SK-N-SH (cell line): ENCODE data around the gene CD81. TPM values are rescaled to one million over a fixed set of nuclear protein-coding genes. Genes with fewer than 3 reads are reported as not detected.

Source experiments
- CTCF ChIA-PET: fragments of 300-600, 350-600 bp; formaldehyde crosslinking; extraction: SDS; loops from one replicate; lab custom pipeline; 2021; lab: Yijun Ruan, JAX
- POLR2A ChIA-PET: fragments of 350-600 bp; sonication (Branson Sonifier 250); formaldehyde crosslinking; extraction: SDS; loops from one replicate; lab custom pipeline; 2020; ENCODE audit warnings: antibody characterized with exemption, inconsistent platforms; lab: Yijun Ruan, JAX
- DNase-seq: peaks from one replicate; pipeline ENCODE4 v3.0.0; 2012
- H2AFZ ChIP-seq: fragments of 200-600 bp; sonication (generic); 2 replicates; pipeline ENCODE4 v1.8.1; 2016; ENCODE audit warnings: antibody characterized with exemption, mild to moderate bottlenecking, low read depth
- H3F3A ChIP-seq: fragments of 200-600 bp; sonication (generic); replicated peaks from 2 replicates; pipeline ENCODE3; 2016; ENCODE audit warnings: antibody characterized with exemption, mild to moderate bottlenecking; ENCODE audit not compliant: insufficient read depth
- H3K27ac ChIP-seq, 2 experiments: fragments of 200-500 bp in 1 of 2; fragments of 200-600 bp in 1 of 2; sonication (Bioruptor generic) in 1 of 2; sonication (generic), shearing (Covaris generic) in 1 of 2; 2 replicates each; pipeline versions ENCODE4 v1.5.1 to v1.6.1; 2014 to 2016; ENCODE audit warnings: low read depth in 2 of 2, inconsistent platforms in 1 of 2, low read length in 1 of 2, mild to moderate bottlenecking in 1 of 2, mixed read lengths in 1 of 2
- H3K27me3 ChIP-seq: fragments of 200-600 bp; sonication (generic), shearing (Covaris generic); 2 replicates; pipeline ENCODE4 v1.6.1; 2016; ENCODE audit warnings: mixed run types; ENCODE audit not compliant: insufficient read depth
- H3K36me3 ChIP-seq, 2 experiments: fragments of 200-500 bp in 1 of 2; fragments of 200-600 bp in 1 of 2; sonication (Bioruptor generic) in 1 of 2; sonication (generic) in 1 of 2; replicated peaks in 1 of 2; 2 replicates each; pipeline versions ENCODE3 to v1.5.1; 2014 to 2016; ENCODE audit warnings: low read length in 1 of 2, mild to moderate bottlenecking in 1 of 2; ENCODE audit not compliant: insufficient read depth in 2 of 2, control insufficient read depth in 1 of 2
- H3K4me1 ChIP-seq, 2 experiments: fragments of 200-500 bp in 1 of 2; fragments of 200-600 bp in 1 of 2; sonication (Bioruptor generic) in 1 of 2; sonication (generic), shearing (Covaris generic) in 1 of 2; 2 replicates each; pipeline versions ENCODE4 v1.5.1 to v1.6.1; 2014 to 2016; ENCODE audit warnings: low read depth in 1 of 2, low read length in 1 of 2, mixed run types in 1 of 2; ENCODE audit not compliant: insufficient read depth in 2 of 2, control insufficient read depth in 1 of 2
- H3K4me2 ChIP-seq: fragments of 200-600 bp; sonication (generic), shearing (Covaris generic); 2 replicates; pipeline ENCODE4 v1.6.1; 2017; ENCODE audit warnings: mixed run types
- H3K4me3 ChIP-seq, 2 experiments: fragments of 200-500 bp in 1 of 2; fragments of 200-600 bp in 1 of 2; sonication (Bioruptor generic) in 1 of 2; sonication (generic), shearing (Covaris generic) in 1 of 2; 2 replicates each; pipeline versions ENCODE4 v1.5.1 to v1.8.1; 2014 to 2016; ENCODE audit warnings: low read depth in 2 of 2, inconsistent platforms in 1 of 2, low read length in 1 of 2, mild to moderate bottlenecking in 1 of 2, mixed read lengths in 1 of 2, moderate library complexity in 1 of 2
- H3K79me2 ChIP-seq: fragments of 200-600 bp; sonication (generic); 2 replicates; pipeline ENCODE4 v1.8.1; 2017; ENCODE audit warnings: mild to moderate bottlenecking; ENCODE audit not compliant: insufficient read depth
- H3K9ac ChIP-seq: fragments of 200-600 bp; sonication (generic); 2 replicates; pipeline ENCODE4 v1.6.1; 2017; ENCODE audit warnings: mixed run types
- H3K9me2 ChIP-seq: fragments of 200-600 bp; sonication (generic); 2 replicates; pipeline ENCODE4 v1.6.1; 2017; ENCODE audit warnings: mixed run types
- H3K9me3 ChIP-seq: fragments of 200-600 bp; sonication (generic); 2 replicates; pipeline ENCODE4 v1.6.1; 2017; ENCODE audit warnings: mixed run types, mild to moderate bottlenecking, moderate library complexity
- H4K20me1 ChIP-seq: fragments of 200-600 bp; sonication (generic); 2 replicates; pipeline ENCODE4 v1.6.1; 2017; ENCODE audit warnings: mild to moderate bottlenecking, mixed run types; ENCODE audit not compliant: insufficient read depth
- CTCF ChIP-seq: fragments of 200-600 bp; sonication (generic); IDR thresholded peaks from 2 replicates; pipeline ENCODE4 v1.6.1; 2017; ENCODE audit warnings: antibody characterized with exemption, mild to moderate bottlenecking, moderate library complexity
- FOXM1 ChIP-seq: IDR thresholded peaks from 2 replicates; pipeline ENCODE4 v1.4.0; 2012; ENCODE audit warnings: low read depth, mild to moderate bottlenecking
- GABPA ChIP-seq: IDR thresholded peaks from 2 replicates; pipeline ENCODE4 v1.4.0; 2012; ENCODE audit warnings: low read depth, mild to moderate bottlenecking
- IRF3 ChIP-seq: fragments of 150-350 bp; IDR thresholded peaks from 2 replicates; pipeline ENCODE4 v1.6.1; 2016; ENCODE audit warnings: mild to moderate bottlenecking, low read depth, low read length
- MEF2A ChIP-seq: IDR thresholded peaks from 2 replicates; pipeline ENCODE4 v1.4.0; 2012; ENCODE audit warnings: low read depth, borderline replicate concordance
- MXI1 ChIP-seq: IDR thresholded peaks from 2 replicates; pipeline ENCODE4 v1.6.1; 2012; ENCODE audit warnings: mild to moderate bottlenecking, low read depth, low read length, improper control_type of control experiment
- NFIC ChIP-seq: IDR thresholded peaks from 2 replicates; pipeline ENCODE4 v1.4.0; 2012; ENCODE audit warnings: borderline replicate concordance
- RAD21 ChIP-seq: IDR thresholded peaks from 2 replicates; pipeline ENCODE4 v1.6.1; 2012; ENCODE audit warnings: mild to moderate bottlenecking, low read length
- RCOR1 ChIP-seq: fragments of 150-350 bp; IDR thresholded peaks from 2 replicates; pipeline ENCODE4 v1.6.1; 2017; ENCODE audit warnings: antibody characterized with exemption, low read length
- SIN3A ChIP-seq: IDR thresholded peaks from 2 replicates; pipeline ENCODE4 v1.6.1; 2012; ENCODE audit warnings: low read depth, mild to moderate bottlenecking, low read length, moderate library complexity, borderline replicate concordance
- TAF1 ChIP-seq: IDR thresholded peaks from 2 replicates; pipeline ENCODE4 v1.6.1; 2012; ENCODE audit warnings: low read depth, mild to moderate bottlenecking, low read length, moderate library complexity, borderline replicate concordance
- TEAD4 ChIP-seq: IDR thresholded peaks from 2 replicates; pipeline ENCODE4 v1.4.0; 2012; ENCODE audit warnings: mild to moderate bottlenecking, borderline replicate concordance; ENCODE audit not compliant: insufficient read depth
- USF1 ChIP-seq: IDR thresholded peaks from 2 replicates; pipeline ENCODE4 v1.4.0; 2012; ENCODE audit warnings: low read depth, borderline replicate concordance
- YY1 ChIP-seq: IDR thresholded peaks from 2 replicates; pipeline ENCODE4 v1.4.0; 2012; ENCODE audit warnings: low read depth, mild to moderate bottlenecking
- ZBTB33 ChIP-seq: IDR thresholded peaks from 2 replicates; pipeline ENCODE4 v1.4.0; 2012; ENCODE audit warnings: low read depth, borderline replicate concordance
- WGBS: methylation state at CpG from one replicate; pipeline ENCODE4 v1.1.6; 2017; ENCODE audit warnings: low lambda C conversion rate; 5-methylcytosine and 5-hydroxymethylcytosine counted together
- polyA plus RNA-seq, 3 experiments: library from polyadenylated mRNA; depleted of rRNA; stranded (reverse); fragments of >200 nt; gene quantifications; 2 replicates each; pipeline ENCODE4 v1.2.3, GENCODE V29; 2012

Gene CD81
- polyA plus RNA-seq, 1 of the 3 experiments (the other 2 are of a cell fraction): 517 TPM

GRCh38 chr11:2351701-2352100 lies 25.4 kb upstream of the CD81 start:
- H3K79me2 ChIP-seq: no peaks in the 10 kb centered on the region
- POLR2A ChIA-PET: no interaction called here
- H3K9ac ChIP-seq: no peak overlapping the region
- H3K4me1 ChIP-seq: no peaks in the 10 kb centered on the region
- no peaks in the 10 kb centered on the region for H3K36me3 ChIP-seq
- no peak for TF ChIP-seq FOXM1
- no peak for TF ChIP-seq ZBTB33
- no peak for TF ChIP-seq MXI1
- TF ChIP-seq MEF2A: no peak
- TF ChIP-seq TAF1: no peak
- TF ChIP-seq RAD21: no peak
- TF ChIP-seq RCOR1: no peak
- TF ChIP-seq GABPA: no peak
- TF ChIP-seq USF1: no peak
- no peak for TF ChIP-seq NFIC
- TF ChIP-seq YY1: no peak
- no peak for TF ChIP-seq IRF3
- no peak for TF ChIP-seq TEAD4
- no peak for TF ChIP-seq CTCF
- no peak for TF ChIP-seq SIN3A
- TF ChIP-seq, all 33 proteins: peak for 0
- H3F3A ChIP-seq: no peaks in the 10 kb centered on the region
- CTCF ChIA-PET: no interaction called here
- H3K27me3 ChIP-seq: no peaks in the 10 kb centered on the region
- WGBS: 0% methylated on average over 3 of the region's 3 CpGs
- no peak overlapping the region for H3K27ac ChIP-seq
- no peaks in the 10 kb centered on the region for H3K9me3 ChIP-seq
- no peaks in the 10 kb centered on the region for H4K20me1 ChIP-seq
- H3K9me2 ChIP-seq: no peaks in the 10 kb centered on the region
- H3K4me3 ChIP-seq: no peak overlapping the region
- H3K4me2 ChIP-seq: no peak overlapping the region
- no peak overlapping the region for H2AFZ ChIP-seq
- no peak for DNase-seq
